HepG2 (cell line): ENCODE results near the gene BPIFB2. TPM values are rescaled to one million over a fixed set of nuclear protein-coding genes. Genes with fewer than 3 reads are reported as not detected.

ENCODE experiments used
- ADNP ChIP-seq: sonication (generic); formaldehyde crosslinking; IDR thresholded peaks from 2 replicates; pipeline ENCODE4 v1.4.0; 2020; ENCODE audit warnings: missing genetic modification reagents
- BRCA1 ChIP-seq: sonication (generic); formaldehyde crosslinking; IDR thresholded peaks from 2 replicates; pipeline ENCODE4 v1.4.0; 2020; ENCODE audit warnings: missing genetic modification reagents
- CCDC6 ChIP-seq: sonication (generic); formaldehyde crosslinking; IDR thresholded peaks from 2 replicates; pipeline ENCODE4 v1.8.1; 2022; ENCODE audit warnings: mild to moderate bottlenecking, missing genetic modification reagents, moderate library complexity
- EP300 ChIP-seq, 3 experiments: sonication (generic) in 1 of 3; formaldehyde crosslinking in 1 of 3; IDR thresholded peaks; 2 replicates each; pipeline versions ENCODE4 v1.5.1 to v1.6.1; 2011 to 2020; ENCODE audit warnings: low read depth in 2 of 3, low read length in 2 of 3, borderline replicate concordance in 1 of 3, improper control_type of control experiment in 1 of 3, mild to moderate bottlenecking in 1 of 3, missing genetic modification reagents in 1 of 3, moderate library complexity in 1 of 3
- ETV6 ChIP-seq: sonication (generic); formaldehyde crosslinking; conservative IDR thresholded peaks from 2 replicates; pipeline ENCODE4 v1.4.0; 2020; ENCODE audit warnings: missing genetic modification reagents
- HNF1B ChIP-seq: sonication (generic); formaldehyde crosslinking; IDR thresholded peaks from 2 replicates; pipeline ENCODE4 v1.5.1; 2020; ENCODE audit warnings: mild to moderate bottlenecking, moderate library complexity, missing genetic modification reagents
- HNF4A ChIP-seq: sonication (generic); formaldehyde crosslinking; IDR thresholded peaks from 2 replicates; pipeline ENCODE4 v1.4.0; 2020; ENCODE audit warnings: missing genetic modification reagents
- NAIF1 ChIP-seq: sonication (generic); formaldehyde crosslinking; IDR thresholded peaks from 2 replicates; pipeline ENCODE4 v1.5.0; 2020; ENCODE audit warnings: mild to moderate bottlenecking, missing genetic modification reagents, borderline replicate concordance
- NCOR1 ChIP-seq: fragments of 200-600 bp; sonication (generic); IDR thresholded peaks from 2 replicates; pipeline ENCODE4 v1.7.0; 2017; ENCODE audit warnings: antibody characterized with exemption, low read length, borderline replicate concordance
- PAF1 ChIP-seq: IDR thresholded peaks from 2 replicates; pipeline ENCODE4 v1.6.1; 2016; ENCODE audit warnings: missing genetic modification reagents, missing compliant biosample characterization
- RXRB ChIP-seq: IDR thresholded peaks from 2 replicates; pipeline ENCODE4 v1.6.1; 2016; ENCODE audit warnings: borderline replicate concordance, missing genetic modification reagents, missing compliant biosample characterization
- SIN3B ChIP-seq: fragments of 150-350 bp; IDR thresholded peaks from 2 replicates; pipeline ENCODE4 v1.6.1; 2014; ENCODE audit warnings: low read length
- SOX5 ChIP-seq: IDR thresholded peaks from 2 replicates; pipeline ENCODE4 v1.6.1; 2016; ENCODE audit warnings: borderline replicate concordance
- XBP1 ChIP-seq: sonication (generic); formaldehyde crosslinking; IDR thresholded peaks from 2 replicates; pipeline ENCODE4 v1.5.0; 2020; ENCODE audit warnings: missing genetic modification reagents
- ZNF24 ChIP-seq: fragments of 450-650 bp; IDR thresholded peaks from 2 replicates; pipeline ENCODE4 v1.6.1; 2017; ENCODE audit warnings: antibody characterized with exemption, mild to moderate bottlenecking
- ZNF333 ChIP-seq: sonication (generic); formaldehyde crosslinking; IDR thresholded peaks from 2 replicates; pipeline ENCODE4 v1.4.0; 2020; ENCODE audit warnings: mild to moderate bottlenecking, missing genetic modification reagents, borderline replicate concordance
- ZNF558 ChIP-seq: sonication (generic); formaldehyde crosslinking; IDR thresholded peaks from 2 replicates; pipeline ENCODE4 v1.9.0; 2022; ENCODE audit warnings: mild to moderate bottlenecking, missing genetic modification reagents, borderline replicate concordance
- ZNF780A ChIP-seq: sonication (generic); formaldehyde crosslinking; IDR thresholded peaks from 2 replicates; pipeline ENCODE4 v1.8.0; 2022; ENCODE audit warnings: mild to moderate bottlenecking, missing genetic modification reagents, moderate library complexity
- ZSCAN30 ChIP-seq: sonication (generic); formaldehyde crosslinking; IDR thresholded peaks from 2 replicates; pipeline ENCODE4 v1.5.0; 2020; ENCODE audit warnings: mild to moderate bottlenecking, missing genetic modification reagents
- polyA plus RNA-seq, 8 experiments: library from polyadenylated mRNA; depleted of rRNA in 3 of 8; stranded (reverse) in 7 of 8; unstranded in 1 of 8; fragments of >200 nt; fragmentation: Illumina TruSeq in 4 of 8; extraction: Trizol in 4 of 8; gene quantifications; 2 replicates each; pipeline versions ENCODE4 v1.2.1 to v1.2.3, GENCODE V29; 2011 to 2016; ENCODE audit warnings: low read depth in 4 of 8, missing spikeins in 1 of 8, mixed read lengths in 1 of 8; ENCODE audit not compliant: insufficient read depth in 1 of 8
- total RNA-seq, 5 experiments: library from RNA; depleted of rRNA; stranded (reverse); fragments of >200 nt; fragmentation: Illumina TruSeq; extraction: Trizol; gene quantifications; 2 replicates each; pipeline ENCODE4 v1.2.3, GENCODE V29; 2016; ENCODE audit warnings: low read depth in 1 of 5
- TF ChIP-seq, protein P1 (sequence below): sonication (generic); formaldehyde crosslinking; IDR thresholded peaks from 2 replicates; pipeline ENCODE4 v1.4.0; 2020; ENCODE audit warnings: missing genetic modification reagents, borderline replicate concordance
- TF ChIP-seq, protein P2 (sequence below): sonication (generic); IDR thresholded peaks from 2 replicates; pipeline ENCODE4 v1.6.1; 2016; ENCODE audit warnings: low read depth, borderline replicate concordance
- TF ChIP-seq, protein P3 (sequence below): sonication (generic); formaldehyde crosslinking; IDR thresholded peaks from 2 replicates; pipeline ENCODE4 v1.4.0; 2020; ENCODE audit warnings: mild to moderate bottlenecking, missing genetic modification reagents

Gene BPIFB2
- total and polyA plus RNA-seq, 2 of the 13 experiments (the other 11 are each of a cell fraction or from before 2014, with no cell fraction given) = 54.5 to 902 TPM

- TF ChIP-seq, protein P1, sequence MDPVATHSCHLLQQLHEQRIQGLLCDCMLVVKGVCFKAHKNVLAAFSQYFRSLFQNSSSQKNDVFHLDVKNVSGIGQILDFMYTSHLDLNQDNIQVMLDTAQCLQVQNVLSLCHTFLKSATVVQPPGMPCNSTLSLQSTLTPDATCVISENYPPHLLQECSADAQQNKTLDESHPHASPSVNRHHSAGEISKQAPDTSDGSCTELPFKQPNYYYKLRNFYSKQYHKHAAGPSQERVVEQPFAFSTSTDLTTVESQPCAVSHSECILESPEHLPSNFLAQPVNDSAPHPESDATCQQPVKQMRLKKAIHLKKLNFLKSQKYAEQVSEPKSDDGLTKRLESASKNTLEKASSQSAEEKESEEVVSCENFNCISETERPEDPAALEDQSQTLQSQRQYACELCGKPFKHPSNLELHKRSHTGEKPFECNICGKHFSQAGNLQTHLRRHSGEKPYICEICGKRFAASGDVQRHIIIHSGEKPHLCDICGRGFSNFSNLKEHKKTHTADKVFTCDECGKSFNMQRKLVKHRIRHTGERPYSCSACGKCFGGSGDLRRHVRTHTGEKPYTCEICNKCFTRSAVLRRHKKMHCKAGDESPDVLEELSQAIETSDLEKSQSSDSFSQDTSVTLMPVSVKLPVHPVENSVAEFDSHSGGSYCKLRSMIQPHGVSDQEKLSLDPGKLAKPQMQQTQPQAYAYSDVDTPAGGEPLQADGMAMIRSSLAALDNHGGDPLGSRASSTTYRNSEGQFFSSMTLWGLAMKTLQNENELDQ = no peak
- TF ChIP-seq ZSCAN30 (no peak), ZNF24 (no peak), BRCA1 (no peak), ETV6 (CRISPR knock-in tag) (no peak), ZNF780A (CRISPR knock-in tag) (no peak), PAF1 (no peak), ZNF333 (CRISPR knock-in tag) (no peak), CCDC6 (CRISPR knock-in tag) (0 out of 2 replicates have a peak, but pooled peaks have one; percentile 34), HNF1B (CRISPR knock-in tag) (0 out of 2 replicates have a peak, but pooled peaks have one; percentile 14), SIN3B (no peak), HNF4A (CRISPR knock-in tag) (peak; percentile 58; the same call in 1 of the 2 replicates), SOX5 (CRISPR knock-in tag) (no peak), ADNP (CRISPR knock-in tag) (no peak), NAIF1 (no peak), RXRB (CRISPR knock-in tag) (no peak), ZNF558 (CRISPR knock-in tag) (no peak), NCOR1 (no peak), XBP1 (CRISPR knock-in tag) (no peak), EP300 (IDR thresholded peaks at IDR 0.05; ENCODE audit: low read depth in 2 of 2, low read length in 2 of 2) (0 out of 4 replicates have a peak, but pooled peaks of 1 of the 2 experiments have one; percentile 5), EP300 (CRISPR knock-in tag; IDR thresholded peaks at IDR 0.05; ENCODE audit: borderline replicate concordance) (no peak)
- TF ChIP-seq, protein P2, sequence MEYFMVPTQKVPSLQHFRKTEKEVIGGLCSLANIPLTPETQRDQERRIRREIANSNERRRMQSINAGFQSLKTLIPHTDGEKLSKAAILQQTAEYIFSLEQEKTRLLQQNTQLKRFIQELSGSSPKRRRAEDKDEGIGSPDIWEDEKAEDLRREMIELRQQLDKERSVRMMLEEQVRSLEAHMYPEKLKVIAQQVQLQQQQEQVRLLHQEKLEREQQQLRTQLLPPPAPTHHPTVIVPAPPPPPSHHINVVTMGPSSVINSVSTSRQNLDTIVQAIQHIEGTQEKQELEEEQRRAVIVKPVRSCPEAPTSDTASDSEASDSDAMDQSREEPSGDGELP = no peak
- TF ChIP-seq, protein P3, sequence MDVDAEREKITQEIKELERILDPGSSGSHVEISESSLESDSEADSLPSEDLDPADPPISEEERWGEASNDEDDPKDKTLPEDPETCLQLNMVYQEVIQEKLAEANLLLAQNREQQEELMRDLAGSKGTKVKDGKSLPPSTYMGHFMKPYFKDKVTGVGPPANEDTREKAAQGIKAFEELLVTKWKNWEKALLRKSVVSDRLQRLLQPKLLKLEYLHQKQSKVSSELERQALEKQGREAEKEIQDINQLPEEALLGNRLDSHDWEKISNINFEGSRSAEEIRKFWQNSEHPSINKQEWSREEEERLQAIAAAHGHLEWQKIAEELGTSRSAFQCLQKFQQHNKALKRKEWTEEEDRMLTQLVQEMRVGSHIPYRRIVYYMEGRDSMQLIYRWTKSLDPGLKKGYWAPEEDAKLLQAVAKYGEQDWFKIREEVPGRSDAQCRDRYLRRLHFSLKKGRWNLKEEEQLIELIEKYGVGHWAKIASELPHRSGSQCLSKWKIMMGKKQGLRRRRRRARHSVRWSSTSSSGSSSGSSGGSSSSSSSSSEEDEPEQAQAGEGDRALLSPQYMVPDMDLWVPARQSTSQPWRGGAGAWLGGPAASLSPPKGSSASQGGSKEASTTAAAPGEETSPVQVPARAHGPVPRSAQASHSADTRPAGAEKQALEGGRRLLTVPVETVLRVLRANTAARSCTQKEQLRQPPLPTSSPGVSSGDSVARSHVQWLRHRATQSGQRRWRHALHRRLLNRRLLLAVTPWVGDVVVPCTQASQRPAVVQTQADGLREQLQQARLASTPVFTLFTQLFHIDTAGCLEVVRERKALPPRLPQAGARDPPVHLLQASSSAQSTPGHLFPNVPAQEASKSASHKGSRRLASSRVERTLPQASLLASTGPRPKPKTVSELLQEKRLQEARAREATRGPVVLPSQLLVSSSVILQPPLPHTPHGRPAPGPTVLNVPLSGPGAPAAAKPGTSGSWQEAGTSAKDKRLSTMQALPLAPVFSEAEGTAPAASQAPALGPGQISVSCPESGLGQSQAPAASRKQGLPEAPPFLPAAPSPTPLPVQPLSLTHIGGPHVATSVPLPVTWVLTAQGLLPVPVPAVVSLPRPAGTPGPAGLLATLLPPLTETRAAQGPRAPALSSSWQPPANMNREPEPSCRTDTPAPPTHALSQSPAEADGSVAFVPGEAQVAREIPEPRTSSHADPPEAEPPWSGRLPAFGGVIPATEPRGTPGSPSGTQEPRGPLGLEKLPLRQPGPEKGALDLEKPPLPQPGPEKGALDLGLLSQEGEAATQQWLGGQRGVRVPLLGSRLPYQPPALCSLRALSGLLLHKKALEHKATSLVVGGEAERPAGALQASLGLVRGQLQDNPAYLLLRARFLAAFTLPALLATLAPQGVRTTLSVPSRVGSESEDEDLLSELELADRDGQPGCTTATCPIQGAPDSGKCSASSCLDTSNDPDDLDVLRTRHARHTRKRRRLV (CRISPR knock-in tag) = no peak
These were observed 34.9 kb downstream of the BPIFB2 start (continued) for GRCh38 chr20:33042430-33042829.
